H9 (cell line): Measurements from ENCODE around the gene ZBTB47. TPM values are rescaled to one million over a fixed set of nuclear protein-coding genes. Genes with fewer than 3 reads are reported as not detected.

Source experiments
- DNase-seq: peaks from one replicate; pipeline ENCODE4 v3.0.0-alpha.2; 2017
- H2AFZ ChIP-seq: one replicate; pipeline ENCODE4 v1.6.1; 2013; ENCODE audit warnings: mild to moderate bottlenecking, low read length, control low read depth, moderate library complexity
- H2AK5ac ChIP-seq: 2 replicates; pipeline ENCODE4 v1.6.1; 2013; ENCODE audit warnings: low read length, control low read depth, mixed read lengths; ENCODE audit not compliant: insufficient read length
- H2BK120ac ChIP-seq: one replicate; pipeline ENCODE4 v1.6.1; 2013; ENCODE audit warnings: low read depth, mild to moderate bottlenecking, low read length, control low read depth, inconsistent platforms; ENCODE audit not compliant: poor library complexity, severe bottlenecking
- H2BK12ac ChIP-seq: 2 replicates; pipeline ENCODE4 v1.6.1; 2013; ENCODE audit warnings: low read length, control low read depth, mixed read lengths, low read depth; ENCODE audit not compliant: insufficient read length
- H2BK15ac ChIP-seq: 2 replicates; pipeline ENCODE4 v1.6.1; 2013; ENCODE audit warnings: low read depth, low read length, control low read depth
- H2BK20ac ChIP-seq: one replicate; pipeline ENCODE4 v1.6.1; 2013; ENCODE audit warnings: low read depth, mild to moderate bottlenecking, low read length, control low read depth, inconsistent platforms; ENCODE audit not compliant: poor library complexity, severe bottlenecking
- H2BK5ac ChIP-seq: 2 replicates; pipeline ENCODE4 v1.6.1; 2013; ENCODE audit warnings: low read length, control low read depth, mixed read lengths; ENCODE audit not compliant: insufficient read length
- H3K14ac ChIP-seq: 2 replicates; pipeline ENCODE4 v1.6.1; 2013; ENCODE audit warnings: low read length, control low read depth; ENCODE audit not compliant: insufficient read depth
- H3K18ac ChIP-seq: 2 replicates; pipeline ENCODE4 v1.6.1; 2013; ENCODE audit warnings: low read depth, mild to moderate bottlenecking, mixed read lengths, low read length, control low read depth; ENCODE audit not compliant: insufficient read length
- H3K23ac ChIP-seq: 2 replicates; pipeline ENCODE4 v1.6.1; 2013; ENCODE audit warnings: low read length, control low read depth, mixed read lengths, low read depth; ENCODE audit not compliant: insufficient read length
- H3K23me2 ChIP-seq: 2 replicates; pipeline ENCODE4 v1.6.1; 2013; ENCODE audit warnings: low read depth, mild to moderate bottlenecking, mixed read lengths, low read length, control low read depth; ENCODE audit not compliant: insufficient read length, poor library complexity, severe bottlenecking
- H3K27ac ChIP-seq: 2 replicates; pipeline ENCODE4 v1.5.1; 2013; ENCODE audit warnings: low read length, control low read depth, mixed read lengths, low read depth; ENCODE audit not compliant: insufficient read length
- H3K27me3 ChIP-seq: 2 replicates; pipeline ENCODE4 v1.6.1; 2013; ENCODE audit warnings: low read length, control low read depth, inconsistent platforms; ENCODE audit not compliant: insufficient read depth
- H3K4ac ChIP-seq: 2 replicates; pipeline ENCODE4 v1.6.1; 2013; ENCODE audit warnings: low read depth, mild to moderate bottlenecking, control low read depth, inconsistent platforms, low read length, moderate library complexity
- H3K4me1 ChIP-seq: 2 replicates; pipeline ENCODE4 v1.6.1; 2013; ENCODE audit warnings: low read length, control low read depth, inconsistent platforms; ENCODE audit not compliant: insufficient read depth
- H3K4me2 ChIP-seq: 2 replicates; pipeline ENCODE4 v1.6.1; 2013; ENCODE audit warnings: low read length, control low read depth, mixed read lengths; ENCODE audit not compliant: insufficient read length, insufficient read depth
- H3K56ac ChIP-seq: 2 replicates; pipeline ENCODE4 v1.6.1; 2013; ENCODE audit warnings: low read depth, mild to moderate bottlenecking, mixed read lengths, low read length, control low read depth; ENCODE audit not compliant: insufficient read length
- H3K79me1 ChIP-seq: 2 replicates; pipeline ENCODE4 v1.6.1; 2013; ENCODE audit warnings: low read depth, mild to moderate bottlenecking, moderate library complexity, low read length, control low read depth, inconsistent platforms; ENCODE audit not compliant: insufficient read depth, poor library complexity, severe bottlenecking
- H3K79me2 ChIP-seq: 2 replicates; pipeline ENCODE4 v1.6.1; 2013; ENCODE audit warnings: low read length, control low read depth, inconsistent platforms; ENCODE audit not compliant: insufficient read depth
- H3K9ac ChIP-seq: 2 replicates; pipeline ENCODE4 v1.6.1; 2013; ENCODE audit warnings: low read length, control low read depth, mixed read lengths; ENCODE audit not compliant: insufficient read length; ENCODE audit errors: extremely low read depth
- H3K9me3 ChIP-seq: one replicate; pipeline ENCODE4 v1.6.1; 2013; ENCODE audit warnings: low read depth, low read length, inconsistent platforms; ENCODE audit not compliant: control insufficient read depth
- H3T11ph ChIP-seq: one replicate; pipeline ENCODE4 v1.6.1; 2013; ENCODE audit warnings: mild to moderate bottlenecking, low read length, control low read depth, inconsistent platforms
- H4K20me1 ChIP-seq: one replicate; pipeline ENCODE4 v1.6.1; 2013; ENCODE audit not compliant: control insufficient read depth, insufficient read length, insufficient read depth
- H4K5ac ChIP-seq: 2 replicates; pipeline ENCODE4 v1.6.1; 2013; ENCODE audit warnings: low read depth, mild to moderate bottlenecking, mixed read lengths, low read length, control low read depth; ENCODE audit not compliant: insufficient read length
- H4K8ac ChIP-seq: replicated peaks from 2 replicates; pipeline ENCODE4 v1.6.1; 2013; ENCODE audit warnings: low read length, control low read depth, mixed read lengths, low read depth; ENCODE audit not compliant: insufficient read length
- H4K91ac ChIP-seq: 2 replicates; pipeline ENCODE4 v1.6.1; 2013; ENCODE audit warnings: low read depth, mild to moderate bottlenecking, moderate library complexity, mixed read lengths, low read length, control low read depth; ENCODE audit not compliant: insufficient read length
- H3K27ac Mint-ChIP-seq, 3 experiments: 2 replicates in 2 of 3; 3 replicates in 1 of 3; pipeline ENCODE4 v1.8.0; 2020 to 2021; ENCODE audit warnings: mixed read lengths in 3 of 3, mild to moderate bottlenecking in 1 of 3, moderate library complexity in 1 of 3
- H3K27me3 Mint-ChIP-seq: 2 replicates; pipeline ENCODE4 v1.8.0; 2021; ENCODE audit warnings: low read depth, mild to moderate bottlenecking, moderate library complexity, mixed read lengths
- H3K36me3 Mint-ChIP-seq, 3 experiments: 2 replicates in 2 of 3; 3 replicates in 1 of 3; pipeline ENCODE4 v1.8.0; 2020 to 2021; ENCODE audit warnings: low read depth in 3 of 3, mixed read lengths in 3 of 3; ENCODE audit not compliant: insufficient read depth in 1 of 3
- H3K4me1 Mint-ChIP-seq, 2 experiments: 2 replicates each; pipeline ENCODE4 v1.8.0; 2020; ENCODE audit warnings: mixed read lengths in 2 of 2
- H3K4me3 Mint-ChIP-seq, 2 experiments: 2 replicates in 1 of 2; 3 replicates in 1 of 2; pipeline ENCODE4 v1.8.0; 2020 to 2021; ENCODE audit warnings: mild to moderate bottlenecking in 2 of 2, mixed read lengths in 2 of 2, moderate library complexity in 1 of 2
- H3K9me3 Mint-ChIP-seq, 2 experiments: 2 replicates in 1 of 2; 3 replicates in 1 of 2; pipeline ENCODE4 v1.8.0; 2020; ENCODE audit warnings: mild to moderate bottlenecking in 2 of 2, mixed read lengths in 2 of 2, moderate library complexity in 1 of 2
- WGBS: extraction: QIAGEN DNeasy Blood & Tissue Kit; methylation state at CpG from one replicate; pipeline ENCODE4 v1.1.7; 2013; ENCODE audit warnings: missing lambda C conversion rate, low lambda C conversion rate, mixed read lengths; ENCODE audit not compliant: insufficient read length; ENCODE audit errors: extremely low coverage; 5-methylcytosine and 5-hydroxymethylcytosine counted together
- long read RNA-seq: library from polyadenylated mRNA; unstranded; transcript quantifications from one replicate; pipeline ENCODE4 v2.0.0, GENCODE V29; 2020
- total RNA-seq: library from RNA; stranded (reverse); gene quantifications from 2 replicates; pipeline ENCODE4 v1.2.1, GENCODE V29; 2021
- TF ChIP-seq, protein P1 (sequence below): fragments of 200-600 bp; sonication (generic); conservative IDR thresholded peaks from 3 replicates; pipeline ENCODE4 v1.8.0; 2021; ENCODE audit warnings: antibody characterized with exemption, mild to moderate bottlenecking

ZBTB47 gene
- 3.6 and 4.2 TPM in 2 replicates for total RNA-seq
- long read RNA-seq, partial matches to known transcripts: 2 of 2 reads
- long read RNA-seq, other reads (novel, unspliced or antisense): 0 of 2 reads

- Mint-ChIP-seq H3K27me3 (no peaks in the 10 kb centered on the region), H3K4me1 (peaks cover 32 to 45% of the 10 kb centered on the region in 2 experiments), H3K9me3 (no peaks in the 10 kb centered on the region), H3K27ac (peak within 1 kb of the TSS in 2 of 3 experiments; percentile 83 to 87; a peak in 4 of 7 replicates), H3K4me3 (peak within 1 kb of the TSS; percentile 78 to 86), H3K36me3 (peaks cover 3 to 19% (median 14%) of the 10 kb centered on the region in 3 experiments; a peak in 5 of 7 replicates)
- H2BK20ac ChIP-seq: no peak within 1 kb of the TSS
- H2BK15ac ChIP-seq: no peak within 1 kb of the TSS
- H4K8ac ChIP-seq: no peak within 1 kb of the TSS
- H3K14ac ChIP-seq: peak within 1 kb of the TSS; percentile 53
- no peak within 1 kb of the TSS for H2BK120ac ChIP-seq
- no peak within 1 kb of the TSS for H3T11ph ChIP-seq
- H3K4me1 ChIP-seq: peaks cover 9% of the 10 kb centered on the region; the same call in 1 of the 2 replicates
- no peaks in the 10 kb centered on the region for H3K79me2 ChIP-seq
- peak; percentile 38 for DNase-seq
- H3K79me1 ChIP-seq: no peaks in the 10 kb centered on the region
- no peak within 1 kb of the TSS for H3K9ac ChIP-seq
- no peak within 1 kb of the TSS for H3K23ac ChIP-seq
- H4K5ac ChIP-seq: no peak within 1 kb of the TSS
- H3K4me2 ChIP-seq: peak within 1 kb of the TSS; percentile 46
- no CpG with 5 or more reads among the region's 31 CpGs for WGBS
- no peak within 1 kb of the TSS for H3K56ac ChIP-seq
- no peaks in the 10 kb centered on the region for H3K27me3 ChIP-seq
- H4K20me1 ChIP-seq: no peaks in the 10 kb centered on the region
- H2AFZ ChIP-seq: no peak within 1 kb of the TSS
- TF ChIP-seq, protein P1, sequence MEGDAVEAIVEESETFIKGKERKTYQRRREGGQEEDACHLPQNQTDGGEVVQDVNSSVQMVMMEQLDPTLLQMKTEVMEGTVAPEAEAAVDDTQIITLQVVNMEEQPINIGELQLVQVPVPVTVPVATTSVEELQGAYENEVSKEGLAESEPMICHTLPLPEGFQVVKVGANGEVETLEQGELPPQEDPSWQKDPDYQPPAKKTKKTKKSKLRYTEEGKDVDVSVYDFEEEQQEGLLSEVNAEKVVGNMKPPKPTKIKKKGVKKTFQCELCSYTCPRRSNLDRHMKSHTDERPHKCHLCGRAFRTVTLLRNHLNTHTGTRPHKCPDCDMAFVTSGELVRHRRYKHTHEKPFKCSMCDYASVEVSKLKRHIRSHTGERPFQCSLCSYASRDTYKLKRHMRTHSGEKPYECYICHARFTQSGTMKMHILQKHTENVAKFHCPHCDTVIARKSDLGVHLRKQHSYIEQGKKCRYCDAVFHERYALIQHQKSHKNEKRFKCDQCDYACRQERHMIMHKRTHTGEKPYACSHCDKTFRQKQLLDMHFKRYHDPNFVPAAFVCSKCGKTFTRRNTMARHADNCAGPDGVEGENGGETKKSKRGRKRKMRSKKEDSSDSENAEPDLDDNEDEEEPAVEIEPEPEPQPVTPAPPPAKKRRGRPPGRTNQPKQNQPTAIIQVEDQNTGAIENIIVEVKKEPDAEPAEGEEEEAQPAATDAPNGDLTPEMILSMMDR: no peak
- peak within 1 kb of the TSS; percentile 77 for H3K18ac ChIP-seq
- no peak within 1 kb of the TSS for H2AK5ac ChIP-seq
- H2BK5ac ChIP-seq: no peak within 1 kb of the TSS
- no peak within 1 kb of the TSS for H2BK12ac ChIP-seq
- H3K23me2 ChIP-seq: no peaks in the 10 kb centered on the region
- H3K4ac ChIP-seq: no peak within 1 kb of the TSS
- no peaks in the 10 kb centered on the region for H3K9me3 ChIP-seq
- H4K91ac ChIP-seq: no peak within 1 kb of the TSS
- no peak within 1 kb of the TSS for H3K27ac ChIP-seq
Observed at GRCh38 chr3:42653560-42654330, at the start of gene ZBTB47. Gene ZBTB47, plus strand, starts transcription at chr3:42653697. Its CDS starts 4,659 bp downstream, at chr3:42658356.
